ENCODE measurements around the gene GRK2.

GRK2 gene

DNA sequence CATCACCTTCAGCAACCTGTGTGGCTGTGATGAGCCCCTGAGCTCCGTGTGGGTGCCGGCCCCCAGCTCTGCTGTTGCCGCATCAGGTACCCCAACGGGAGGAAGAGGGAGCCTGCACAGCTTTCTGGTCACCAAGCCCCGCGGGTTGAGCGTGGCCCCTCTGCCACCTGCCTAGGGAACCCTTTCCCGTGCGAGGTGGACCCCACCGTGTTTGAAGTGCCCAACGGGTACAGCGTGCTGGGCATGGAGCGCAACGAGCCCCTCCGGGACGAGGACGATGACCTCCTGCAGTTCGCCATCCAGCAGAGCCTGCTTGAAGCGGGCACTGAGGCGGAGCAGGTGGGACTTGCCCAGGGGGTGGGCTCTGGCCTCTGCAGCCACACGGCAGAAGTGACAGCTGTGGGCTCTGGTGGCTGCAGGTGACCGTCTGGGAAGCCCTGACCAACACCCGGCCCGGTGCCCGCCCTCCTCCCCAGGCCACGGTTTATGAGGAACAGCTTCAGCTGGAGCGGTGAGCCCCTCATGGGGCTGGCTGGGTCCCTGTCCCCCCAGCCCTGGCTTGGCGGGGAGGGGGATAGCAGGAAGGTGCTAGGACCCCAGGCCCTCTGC lies 35.1 kb downstream of the GRK2 start:
- no peak for DNase-seq

DNA sequence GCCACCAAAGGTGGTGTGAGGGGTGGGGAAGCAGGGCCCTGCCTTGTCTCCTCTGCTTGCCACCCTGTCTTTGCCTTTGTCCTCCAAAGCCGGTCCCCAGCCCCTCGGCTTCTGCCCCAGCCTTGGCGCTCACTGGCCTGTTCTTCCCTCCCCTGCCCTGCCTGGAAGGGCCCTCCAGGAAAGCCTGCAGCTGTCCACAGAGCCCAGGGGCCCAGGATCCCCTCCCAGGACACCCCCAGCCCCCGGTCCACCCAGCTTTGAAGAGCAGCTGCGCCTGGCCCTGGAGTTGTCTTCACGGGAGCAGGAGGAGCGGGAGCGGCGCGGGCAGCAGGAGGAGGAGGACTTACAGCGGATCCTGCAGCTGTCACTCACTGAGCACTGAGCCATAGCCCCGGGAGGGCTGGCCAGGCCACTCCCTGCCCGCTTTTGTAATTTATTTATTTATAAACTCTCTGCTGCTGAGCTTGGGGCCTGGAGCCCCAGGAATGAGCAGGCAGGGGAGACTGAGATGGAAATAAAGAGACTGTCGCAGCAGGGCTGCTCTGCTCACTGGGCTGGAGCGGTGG lies 35.8 kb downstream of the GRK2 start:
- DNase-seq: no peak

DNA sequence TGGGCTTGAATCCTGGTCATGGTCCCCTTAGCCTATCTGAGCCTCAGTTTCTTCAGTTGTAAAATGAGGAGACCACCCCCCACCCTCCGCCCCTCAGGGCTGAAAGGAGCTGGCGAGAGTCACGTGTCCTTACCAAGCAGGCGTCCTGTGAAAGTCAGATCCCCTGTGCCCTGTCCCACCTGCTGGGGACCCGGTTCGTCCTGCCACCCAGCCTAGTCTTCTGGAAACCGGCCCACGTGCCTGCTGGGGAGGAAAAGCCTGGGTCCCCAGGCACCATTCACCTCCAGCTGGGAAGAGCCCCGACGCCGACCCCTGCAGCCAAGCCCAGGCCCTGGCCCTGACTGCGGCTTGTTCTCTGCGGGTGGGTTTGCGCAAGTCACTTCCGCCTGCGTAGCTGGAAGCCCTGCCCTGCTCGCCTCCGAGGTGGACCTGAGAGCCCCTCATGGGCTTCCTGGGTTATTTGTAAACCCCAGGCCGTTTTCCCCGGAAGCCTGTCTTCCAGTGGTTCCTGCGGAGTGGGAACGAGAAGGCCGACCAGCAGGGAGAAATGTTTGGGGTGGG lies 36.4 kb downstream of the GRK2 start:
- no peak for DNase-seq

DNA sequence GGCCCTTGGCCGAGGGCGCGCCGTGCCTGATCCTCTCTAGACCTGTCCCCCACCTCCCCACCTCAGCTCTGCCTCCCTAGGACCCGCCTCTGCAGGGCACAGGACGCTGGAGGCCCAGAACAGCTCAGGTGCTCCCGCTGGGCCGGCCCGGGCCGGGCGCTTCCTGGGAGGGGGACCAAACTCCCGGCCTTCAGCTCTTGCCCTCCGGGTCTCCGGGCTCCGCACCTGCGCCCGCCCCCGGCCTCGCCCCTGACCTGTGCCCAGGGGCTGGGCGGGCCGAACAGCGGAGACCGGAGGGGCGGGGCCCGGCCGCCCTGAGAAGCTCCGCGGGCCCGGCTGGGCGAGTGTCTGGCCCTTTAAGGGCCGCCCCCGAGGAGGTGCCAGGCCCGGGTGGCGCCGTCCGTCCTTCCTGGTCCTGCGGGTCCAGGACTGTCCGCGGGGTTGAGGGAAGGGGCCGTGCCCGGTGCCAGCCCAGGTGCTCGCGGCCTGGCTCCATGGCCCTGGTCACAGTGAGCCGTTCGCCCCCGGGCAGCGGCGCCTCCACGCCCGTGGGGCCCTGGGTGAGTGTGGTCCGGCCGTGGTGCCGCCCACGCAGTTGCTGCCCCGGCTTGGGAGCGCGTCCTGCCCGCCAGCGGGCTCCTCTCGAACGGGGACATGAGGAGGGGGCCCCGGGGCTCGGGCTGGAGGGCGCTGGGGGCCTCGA lies 37.0 kb downstream of the GRK2 start, which contains the start of gene SSH3:
Gene SSH3 (plus strand): TSS at position 399 of the 703 bp plus-strand sequence. CDS start 96 bp downstream, at position 495.
- DNase-seq: peak in 2 of 5 donors; percentile 43 to 56

DNA sequence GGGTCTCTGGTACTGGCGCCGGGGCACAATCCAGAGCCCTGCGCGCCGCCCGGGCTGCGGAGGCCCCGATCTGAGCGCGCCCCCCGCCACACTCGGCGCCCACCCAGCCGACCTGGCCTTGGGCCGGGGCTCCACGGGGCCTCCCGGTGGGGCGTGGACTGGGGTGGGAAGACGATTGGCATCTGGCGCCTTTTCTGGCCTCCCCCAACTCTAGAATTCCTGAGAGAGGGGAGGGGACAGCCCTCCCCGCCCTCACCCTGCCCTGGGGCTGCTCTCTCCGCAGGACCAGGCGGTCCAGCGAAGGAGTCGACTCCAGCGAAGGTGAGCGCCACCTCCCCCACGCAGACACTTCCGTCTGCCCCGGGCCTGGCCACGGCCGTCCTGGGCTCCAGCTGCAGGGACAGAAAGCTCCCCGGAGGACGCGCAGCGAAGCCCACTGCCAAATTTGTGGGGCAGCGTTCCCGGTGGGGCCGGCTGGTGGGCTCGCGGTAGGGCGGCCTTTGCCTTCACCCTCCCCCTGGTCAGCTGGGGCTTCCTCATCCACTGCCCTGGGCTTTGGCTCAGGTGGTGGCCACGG lies 37.6 kb downstream of the GRK2 start:
- DNase-seq: peak in 1 of 5 donors; percentile 39

DNA sequence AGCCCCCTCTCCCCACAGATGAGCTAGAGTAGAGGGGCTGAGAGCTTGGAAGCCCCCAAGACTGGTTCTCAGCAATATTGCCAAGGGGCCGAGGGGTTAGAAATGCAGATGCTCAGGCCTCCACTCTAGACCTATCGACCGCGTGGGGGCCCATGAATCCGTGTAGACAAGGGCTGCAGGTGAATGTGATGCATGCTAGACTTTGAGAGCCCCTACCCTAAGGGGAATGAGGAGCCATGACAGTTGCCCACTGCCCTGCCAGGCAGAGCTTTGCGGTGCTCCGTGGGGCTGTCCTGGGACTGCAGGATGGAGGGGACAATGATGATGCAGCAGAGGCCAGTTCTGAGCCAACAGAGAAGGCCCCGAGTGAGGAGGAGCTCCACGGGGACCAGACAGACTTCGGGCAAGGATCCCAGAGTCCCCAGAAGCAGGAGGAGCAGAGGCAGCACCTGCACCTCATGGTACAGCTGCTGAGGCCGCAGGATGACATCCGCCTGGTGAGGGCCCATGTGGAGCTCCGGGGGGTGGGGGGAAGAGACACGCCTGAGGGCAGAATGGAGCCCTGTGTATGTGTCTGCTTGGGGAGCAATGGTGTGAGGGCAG lies 38.3 kb downstream of the GRK2 start:
- no peak for DNase-seq

DNA sequence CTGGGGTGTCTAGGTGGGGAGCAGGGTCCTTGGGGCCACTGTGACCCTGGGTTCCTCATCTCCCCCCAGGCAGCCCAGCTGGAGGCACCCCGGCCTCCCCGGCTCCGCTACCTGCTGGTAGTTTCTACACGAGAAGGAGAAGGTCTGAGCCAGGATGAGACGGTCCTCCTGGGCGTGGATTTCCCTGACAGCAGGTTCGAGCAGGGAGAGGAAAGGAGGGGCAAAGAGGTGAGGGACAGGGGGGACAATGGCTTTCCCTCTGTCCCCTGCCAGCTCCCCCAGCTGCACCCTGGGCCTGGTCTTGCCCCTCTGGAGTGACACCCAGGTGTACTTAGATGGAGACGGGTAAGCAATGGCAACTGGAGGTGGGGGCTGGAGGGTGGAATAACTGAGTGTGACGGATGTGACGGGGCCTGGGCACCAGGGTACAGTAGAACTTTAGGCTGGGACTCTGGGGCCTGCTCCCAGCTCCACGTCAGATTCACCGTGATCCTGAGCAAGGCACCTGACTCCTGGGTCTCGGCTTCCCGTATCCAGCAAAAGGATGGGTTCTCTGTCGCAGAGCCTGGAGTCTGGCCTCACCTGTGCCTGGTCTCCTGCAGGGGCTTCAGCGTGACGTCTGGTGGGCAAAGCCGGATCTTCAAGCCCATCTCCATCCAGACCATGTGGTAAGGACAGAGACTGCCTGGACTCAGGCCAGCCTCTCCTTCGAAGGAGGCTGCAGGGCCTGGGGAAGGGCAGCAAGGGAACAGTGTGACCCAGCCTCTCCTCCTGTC lies 40.7 kb downstream of the GRK2 start:
- no peak for DNase-seq

DNA sequence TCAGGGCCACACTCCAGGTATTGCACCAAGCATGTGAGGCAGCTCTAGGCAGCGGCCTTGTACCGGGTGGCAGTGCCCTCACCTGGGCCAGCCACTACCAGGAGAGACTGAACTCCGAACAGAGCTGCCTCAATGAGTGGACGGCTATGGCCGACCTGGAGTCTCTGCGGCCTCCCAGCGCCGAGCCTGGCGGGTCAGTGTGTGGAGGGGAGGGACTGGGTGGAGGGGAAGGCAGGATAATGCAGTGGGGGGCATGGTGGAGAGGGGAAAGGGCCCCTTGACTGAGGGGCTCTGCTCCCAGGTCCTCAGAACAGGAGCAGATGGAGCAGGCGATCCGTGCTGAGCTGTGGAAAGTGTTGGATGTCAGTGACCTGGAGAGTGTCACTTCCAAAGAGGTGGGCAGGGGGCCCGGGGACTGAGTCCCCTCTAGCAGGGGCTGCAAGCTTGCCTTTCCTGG lies 41.3 kb downstream of the GRK2 start:
- no peak for DNase-seq

DNA sequence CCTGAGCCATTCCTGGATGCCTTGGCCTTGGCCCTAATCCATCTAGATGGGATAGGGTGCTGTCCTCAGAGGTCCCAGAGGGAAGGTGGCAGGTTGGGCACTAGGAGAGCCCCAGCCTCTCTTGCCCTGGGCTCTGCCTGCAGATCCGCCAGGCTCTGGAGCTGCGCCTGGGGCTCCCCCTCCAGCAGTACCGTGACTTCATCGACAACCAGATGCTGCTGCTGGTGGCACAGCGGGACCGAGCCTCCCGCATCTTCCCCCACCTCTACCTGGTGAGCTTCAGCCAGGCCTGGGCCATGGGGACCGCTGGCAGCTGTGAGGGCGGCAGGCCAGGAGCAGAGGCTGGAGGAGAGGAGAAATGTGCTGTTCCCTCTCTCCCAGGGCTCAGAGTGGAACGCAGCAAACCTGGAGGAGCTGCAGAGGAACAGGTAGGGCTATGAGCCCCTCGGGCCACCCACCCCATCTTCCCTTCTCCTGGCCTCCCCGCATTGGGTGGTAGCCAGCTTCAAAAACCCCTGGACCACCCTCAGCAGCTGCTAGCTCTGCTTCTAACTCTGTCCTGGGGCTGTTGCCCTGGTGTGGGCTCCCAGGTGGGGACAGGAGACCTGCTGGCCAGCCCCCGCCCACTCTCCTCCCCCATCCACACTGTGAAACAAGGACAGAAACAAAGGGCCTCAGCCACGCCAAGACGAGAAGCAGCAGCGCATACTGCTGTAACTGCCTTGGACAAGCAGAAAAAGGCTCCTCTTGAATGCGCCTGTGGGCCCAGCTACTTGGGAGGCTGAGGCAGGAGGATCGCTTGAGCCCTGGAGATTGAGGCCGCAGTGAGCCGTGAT lies 42.0 kb downstream of the GRK2 start:
- no peak for DNase-seq

DNA sequence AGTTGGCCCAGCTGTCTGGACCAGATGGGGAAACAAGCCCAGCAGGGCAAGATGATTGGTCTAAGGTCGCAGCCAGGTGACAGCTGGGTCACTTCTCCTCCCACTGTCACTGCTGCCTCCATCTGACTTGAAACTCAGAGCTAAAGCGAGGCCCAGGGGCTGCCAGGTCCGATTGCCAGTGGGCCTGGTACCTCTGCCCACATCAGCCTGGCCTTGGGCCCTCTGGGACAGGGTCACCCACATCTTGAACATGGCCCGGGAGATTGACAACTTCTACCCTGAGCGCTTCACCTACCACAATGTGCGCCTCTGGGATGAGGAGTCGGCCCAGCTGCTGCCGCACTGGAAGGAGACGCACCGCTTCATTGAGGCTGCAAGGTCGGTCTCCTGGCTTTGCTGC lies 42.9 kb downstream of the GRK2 start:
- no peak for DNase-seq

DNA sequence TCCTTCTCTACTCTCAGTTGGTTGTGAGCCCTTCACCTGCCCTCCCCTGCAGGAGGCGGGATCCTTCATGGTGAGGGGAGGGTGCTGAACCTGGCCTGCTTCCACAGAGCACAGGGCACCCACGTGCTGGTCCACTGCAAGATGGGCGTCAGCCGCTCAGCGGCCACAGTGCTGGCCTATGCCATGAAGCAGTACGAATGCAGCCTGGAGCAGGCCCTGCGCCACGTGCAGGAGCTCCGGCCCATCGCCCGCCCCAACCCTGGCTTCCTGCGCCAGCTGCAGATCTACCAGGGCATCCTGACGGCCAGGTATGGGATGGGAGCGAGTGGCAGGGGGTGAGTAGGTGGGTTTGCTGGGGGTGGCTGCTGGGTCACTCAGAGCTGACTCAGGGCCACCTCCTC lies 43.4 kb downstream of the GRK2 start:
- DNase-seq: no peak

DNA sequence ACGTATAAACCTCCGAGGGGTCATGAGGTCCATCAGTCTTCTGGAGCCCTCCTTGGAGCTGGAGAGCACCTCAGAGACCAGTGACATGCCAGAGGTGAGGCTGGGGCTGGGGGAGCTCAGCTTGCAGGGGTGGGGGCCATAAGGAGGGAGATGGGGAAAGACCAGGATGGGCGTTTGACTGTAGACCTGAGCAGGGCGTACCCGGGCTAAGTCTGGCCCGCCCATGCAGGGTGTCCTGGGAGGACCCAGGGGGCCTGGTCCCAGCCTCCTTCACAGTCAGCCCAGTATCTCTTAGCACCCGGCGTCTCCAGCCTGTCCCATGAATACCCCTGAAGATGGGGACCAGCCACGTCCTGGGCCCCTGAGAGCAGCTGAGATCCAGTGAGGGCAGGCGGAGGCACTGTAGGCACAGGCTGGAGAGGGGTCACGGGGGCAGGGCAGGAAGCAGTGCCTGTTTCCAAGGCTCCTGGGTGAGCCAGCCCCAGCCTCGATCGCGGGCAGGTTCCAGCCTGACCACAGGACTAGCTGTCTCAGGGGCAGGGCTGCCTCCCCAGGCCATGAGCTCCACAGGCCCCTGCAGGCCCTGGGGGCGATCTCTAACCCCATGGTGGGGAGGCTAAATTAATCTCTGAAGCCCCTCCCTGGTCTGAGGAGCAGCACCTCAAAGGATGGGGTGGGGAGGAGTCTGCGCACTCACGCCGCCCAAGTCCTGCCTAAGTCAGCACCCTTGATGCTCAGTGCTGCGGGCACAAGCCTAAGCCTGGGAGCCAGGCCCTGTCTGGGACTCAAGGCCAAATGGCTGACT lies 44.2 kb downstream of the GRK2 start:
- DNase-seq: no peak

DNA sequence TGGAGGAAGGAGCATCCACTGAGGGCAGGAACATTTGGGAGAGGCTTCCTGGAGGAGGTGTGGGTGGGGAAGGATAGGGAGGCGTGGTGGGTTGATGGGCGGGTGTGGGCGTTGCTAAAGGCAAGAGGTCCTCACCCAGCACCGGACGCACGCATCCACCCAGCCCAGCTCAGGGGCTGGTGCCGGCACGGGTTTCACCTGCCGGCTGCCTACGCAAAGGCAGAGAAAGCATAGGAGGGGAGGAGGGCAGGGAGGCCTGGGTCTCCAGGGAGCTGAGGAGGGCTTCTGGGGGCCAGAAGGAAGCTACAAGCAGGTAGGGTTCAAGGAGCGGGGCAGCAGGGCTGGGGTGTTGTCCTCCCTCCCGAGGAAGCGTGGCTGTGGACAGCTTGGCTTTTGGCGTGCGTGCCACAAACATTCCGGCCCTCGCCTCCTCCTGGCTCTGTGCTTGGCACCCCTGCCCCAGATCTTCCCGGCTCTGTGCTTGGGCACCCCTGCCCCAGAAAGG lies 44.8 kb downstream of the GRK2 start:
- DNase-seq: no peak

DNA sequence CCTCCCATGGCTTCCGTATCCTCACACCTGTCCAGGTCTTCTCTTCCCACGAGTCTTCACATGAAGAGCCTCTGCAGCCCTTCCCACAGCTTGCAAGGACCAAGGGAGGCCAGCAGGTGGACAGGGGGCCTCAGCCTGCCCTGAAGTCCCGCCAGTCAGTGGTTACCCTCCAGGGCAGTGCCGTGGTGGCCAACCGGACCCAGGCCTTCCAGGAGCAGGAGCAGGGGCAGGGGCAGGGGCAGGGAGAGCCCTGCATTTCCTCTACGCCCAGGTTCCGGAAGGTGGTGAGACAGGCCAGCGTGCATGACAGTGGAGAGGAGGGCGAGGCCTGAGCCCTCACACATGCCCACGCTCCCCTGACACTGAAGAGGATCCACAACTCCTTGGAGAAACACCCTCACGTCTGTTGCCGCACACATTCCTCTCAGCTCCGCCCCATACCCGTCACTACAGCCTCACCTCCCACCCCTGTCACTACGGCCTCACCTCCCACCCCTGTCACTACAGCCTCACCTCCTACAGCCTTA lies 45.3 kb downstream of the GRK2 start:
- no peak for DNase-seq

DNA sequence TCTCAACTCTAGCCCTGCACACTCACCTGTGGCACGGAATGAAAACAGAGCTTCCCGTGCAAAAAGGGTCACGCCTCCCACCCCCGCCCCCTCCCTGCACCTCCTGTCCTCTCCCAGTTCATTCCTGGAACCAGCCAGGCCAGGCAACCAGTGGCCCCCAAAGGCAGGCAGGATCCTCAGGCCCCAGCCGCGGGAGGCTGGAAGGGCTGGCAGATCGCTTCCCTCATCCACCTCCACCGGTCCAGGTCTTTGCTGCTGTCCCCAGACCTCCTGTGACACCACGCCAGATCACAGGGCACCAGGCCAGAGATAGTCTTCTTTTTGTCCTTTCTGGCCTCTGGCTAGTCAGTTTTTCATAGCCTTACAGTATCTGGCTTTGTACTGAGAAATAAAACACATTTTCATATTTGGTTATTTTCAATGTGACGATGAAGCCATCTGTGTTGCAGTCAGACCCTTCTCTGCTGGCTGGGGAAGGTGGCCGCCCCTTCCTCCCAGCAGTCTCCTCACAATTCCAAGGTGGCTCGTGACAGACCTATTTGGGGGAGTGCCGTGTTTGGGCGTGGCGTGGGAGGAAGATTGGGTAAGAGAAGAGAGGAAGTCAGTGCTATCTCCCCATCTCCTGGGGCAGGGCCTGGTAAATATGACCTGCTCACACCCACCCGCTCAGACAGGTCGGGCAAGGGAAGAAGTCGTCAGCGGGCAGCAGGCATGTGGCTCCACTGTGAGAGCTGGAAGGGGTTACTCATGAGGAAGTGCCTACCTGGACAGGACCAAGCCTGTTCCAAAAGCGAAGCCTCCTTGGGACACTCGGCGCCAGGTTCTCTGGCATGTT lies 46.1 kb downstream of the GRK2 start:
- peak in 3 of 5 donors; percentile 35 to 52 (median 41) for DNase-seq

DNA sequence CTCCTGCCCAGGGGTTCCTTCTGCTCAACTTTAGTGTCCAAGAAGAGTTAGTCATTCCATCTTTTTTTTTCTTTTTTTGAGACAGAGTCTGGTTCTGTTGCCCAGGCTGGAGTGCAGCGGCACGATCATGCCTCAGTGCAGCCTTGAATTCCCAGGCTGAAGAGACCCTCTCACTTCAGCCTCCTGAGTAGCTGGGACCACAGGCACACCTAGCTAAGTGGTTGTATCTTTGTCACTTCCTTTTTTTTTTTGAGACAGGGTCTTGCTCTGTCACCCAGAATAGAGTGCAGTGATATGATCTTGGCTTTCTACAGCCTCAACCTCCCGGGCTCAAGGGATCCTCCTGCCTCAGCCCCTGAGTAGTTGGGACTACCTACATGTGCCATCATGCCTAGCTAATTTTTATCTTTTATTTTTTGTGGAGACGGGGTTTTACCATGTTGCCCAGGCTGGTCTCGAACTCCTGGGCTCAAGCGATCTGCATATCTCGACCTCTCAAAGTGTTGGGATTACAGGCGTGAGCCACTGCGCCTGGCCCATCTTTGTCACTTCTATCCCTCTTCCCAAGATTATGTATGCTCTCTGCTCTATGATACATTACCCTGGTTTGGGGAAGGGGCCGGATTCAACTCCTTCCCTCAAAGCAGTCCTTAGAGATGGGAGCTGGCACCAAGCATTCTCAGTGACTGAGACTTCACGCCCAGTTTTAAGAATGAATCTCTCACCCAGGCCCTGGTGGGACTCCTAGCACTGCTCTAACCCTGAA lies 47.0 kb downstream of the GRK2 start:
- no peak for DNase-seq

DNA sequence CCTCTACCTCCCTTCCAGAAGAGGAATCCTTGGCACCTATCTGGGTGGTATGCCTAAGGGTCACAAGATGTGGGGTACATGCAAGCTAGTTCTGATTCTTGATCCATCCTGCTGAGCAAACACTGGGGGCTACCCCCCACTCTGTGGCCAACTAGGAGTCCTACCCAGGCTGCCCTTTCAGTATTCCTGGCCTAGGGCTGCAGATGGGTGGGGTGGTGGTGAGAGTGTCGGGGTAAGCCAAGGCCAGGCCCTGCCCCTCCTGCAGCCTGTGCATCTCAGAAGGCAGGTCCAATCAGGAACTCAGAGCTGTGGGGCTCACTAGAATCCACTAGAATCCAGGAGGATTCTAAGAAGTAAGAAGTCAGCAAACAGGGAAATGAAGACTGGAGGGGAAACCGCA lies 47.9 kb downstream of the GRK2 start:
- no peak for DNase-seq

DNA sequence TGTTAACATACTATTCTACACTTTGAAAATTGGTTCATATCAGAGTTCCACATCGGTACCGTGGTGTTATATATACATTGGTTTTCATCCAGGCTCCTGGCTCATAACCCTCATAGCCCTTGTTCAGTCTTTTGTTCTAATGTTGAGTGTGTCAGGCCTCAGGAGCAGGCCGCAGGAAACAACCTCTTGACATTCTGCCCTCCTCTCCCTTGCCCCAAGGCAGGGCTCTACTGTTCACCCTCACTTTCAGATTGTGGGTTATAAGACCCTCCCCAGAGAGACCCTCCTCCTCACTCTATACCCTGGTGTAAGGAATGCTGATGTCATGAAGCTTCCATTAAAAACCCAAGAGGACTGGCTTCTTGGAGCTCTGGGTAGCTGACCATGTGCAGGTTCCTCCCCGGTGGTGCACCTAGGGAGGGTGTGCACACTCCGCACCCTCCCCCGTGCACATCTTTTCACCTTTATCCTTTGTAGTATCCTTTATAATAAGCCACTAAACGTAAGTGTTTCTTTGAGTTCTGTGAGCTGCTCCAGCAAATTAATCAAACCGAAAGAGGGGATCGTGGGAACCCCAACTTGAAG lies 49.1 kb downstream of the GRK2 start:
- DNase-seq: no peak

All from T-helper 1 cell (primary cell).